HG02852 (cell line): ENCODE data around the gene SLC25A33.
"Not testable (repeated sequence)": the region's sequence is repeated elsewhere in the genome, so short reads cannot be mapped to it uniquely, and the experiment has no call there.

Experiments
- ATAC-seq: cut with Tn5 transposase; IDR thresholded peaks from one replicate; pipeline ENCODE4 v1.9.1; 2021; ENCODE audit warnings: mild to moderate bottlenecking, moderate library complexity; ENCODE audit not compliant: unreplicated experiment

SLC25A33 gene

DNA sequence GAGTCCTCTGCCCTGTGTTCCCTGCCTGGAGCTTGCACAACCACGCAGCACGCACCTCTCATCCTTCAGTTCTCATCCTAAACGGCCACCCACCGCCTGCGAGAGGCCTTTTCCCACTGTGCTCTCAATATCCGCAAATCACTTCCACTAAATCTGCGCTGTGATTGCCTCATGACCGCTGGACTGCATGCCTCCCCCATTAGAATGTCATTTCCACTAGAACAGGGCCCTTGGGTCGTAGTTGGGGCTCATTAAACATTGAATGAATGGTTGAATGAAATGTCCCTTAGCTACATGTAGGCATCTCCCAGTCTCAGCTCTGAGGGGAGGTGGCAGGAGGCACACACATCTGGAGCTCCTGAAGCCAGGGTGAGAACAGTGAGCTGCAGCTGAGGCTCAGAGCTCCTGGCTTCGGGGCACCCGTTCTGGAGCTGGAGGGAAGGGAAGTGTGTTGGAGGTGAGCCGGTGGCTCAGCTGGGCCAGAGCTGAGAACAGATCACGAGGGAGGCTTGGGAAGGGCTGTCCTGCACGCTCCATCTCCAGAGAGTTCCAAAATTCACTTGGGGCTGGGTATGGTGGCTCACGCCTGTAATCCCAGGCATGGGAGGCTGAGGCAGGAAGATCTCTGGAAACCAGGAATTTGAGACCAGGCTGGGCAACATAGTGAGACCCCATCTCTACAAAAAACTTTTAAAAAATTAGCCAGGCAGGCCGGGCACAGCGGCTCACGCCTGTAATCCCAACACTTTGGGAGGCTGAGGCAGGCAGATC, 79.8 kb downstream of the SLC25A33 start:
- ATAC-seq, result no peak

DNA sequence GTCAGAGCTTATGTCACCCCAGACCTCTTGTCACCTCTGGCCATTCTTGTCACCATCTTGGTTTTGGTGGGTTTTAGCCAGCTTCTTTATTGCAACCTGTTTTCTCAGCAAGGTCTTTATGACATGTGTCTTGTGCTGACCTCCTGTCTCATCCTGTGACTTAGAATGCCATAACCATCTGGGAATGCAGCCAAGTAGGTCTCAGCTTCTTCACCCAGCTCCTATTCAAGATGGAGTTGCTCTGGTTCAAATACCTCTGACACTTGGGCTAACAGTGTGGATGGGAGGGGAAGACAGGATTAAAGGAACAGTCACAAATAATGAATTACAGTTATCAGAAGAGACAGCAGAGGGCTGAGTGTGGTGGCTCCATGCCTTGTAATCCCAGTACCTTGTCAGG, 81.8 kb downstream of the SLC25A33 start:
- ATAC-seq, result no peak

DNA sequence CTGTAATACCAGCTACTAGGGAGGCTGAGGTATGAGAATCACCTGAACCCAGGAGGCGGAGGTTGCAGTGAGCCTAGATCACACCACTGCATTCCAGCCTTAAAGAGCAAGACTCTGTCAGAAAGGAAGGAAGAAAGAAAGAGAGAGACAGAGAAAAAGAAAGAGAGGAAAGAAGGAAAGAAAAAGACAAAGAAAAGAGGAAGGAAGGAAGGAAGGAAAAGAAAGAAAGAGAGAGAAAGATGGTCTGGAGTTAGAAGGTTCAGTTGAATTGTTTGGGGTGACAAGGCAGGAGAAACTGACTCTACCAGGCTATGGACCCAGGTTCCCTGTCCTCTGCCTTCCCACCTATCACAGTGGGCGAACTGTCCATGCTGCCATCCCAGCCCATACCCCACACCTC, 84.8 kb downstream of the SLC25A33 start:
- ATAC-seq, result no peak

DNA sequence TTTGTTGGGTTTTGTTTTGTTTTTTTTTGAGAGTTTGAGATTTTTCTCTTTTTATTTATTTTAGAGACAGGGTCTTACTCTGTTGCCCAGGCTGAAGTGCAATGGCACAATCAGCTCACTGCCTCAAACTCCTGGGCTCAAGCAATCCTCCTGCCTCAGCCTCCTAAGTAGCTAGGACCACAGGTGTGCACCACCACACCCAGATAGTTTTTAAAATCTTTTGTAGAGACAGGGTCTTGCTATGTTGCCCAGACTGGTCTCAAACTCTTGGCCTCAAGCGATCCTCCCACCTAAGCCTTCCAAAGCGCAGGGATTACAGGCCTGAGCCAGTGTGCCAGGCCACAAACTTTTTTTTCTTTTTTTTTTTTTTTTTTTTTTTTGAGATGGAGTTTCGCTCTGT, 85.8 kb downstream of the SLC25A33 start:
- not testable (repeated sequence) for ATAC-seq

DNA sequence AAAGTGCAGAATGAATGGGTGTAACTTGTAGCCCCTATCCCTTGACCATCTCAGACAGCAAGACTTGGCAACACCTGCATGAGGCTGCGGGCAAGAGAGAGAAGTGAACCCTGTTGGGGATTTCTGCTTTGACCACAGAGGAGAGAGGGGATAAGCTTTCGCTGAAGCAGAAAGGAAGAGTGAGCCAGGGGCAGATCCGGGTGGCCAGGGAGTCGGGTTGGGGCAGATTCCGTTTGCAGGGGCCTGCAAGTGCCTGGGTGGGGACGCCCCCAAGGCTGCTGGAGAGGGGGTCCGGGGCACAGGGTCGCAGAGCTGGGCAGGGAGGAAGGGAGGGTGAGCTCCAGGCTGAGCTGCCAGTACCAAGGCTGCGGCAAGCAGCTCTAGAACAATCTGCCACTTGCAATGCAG, 86.9 kb downstream of the SLC25A33 start:
- no peak for ATAC-seq

DNA sequence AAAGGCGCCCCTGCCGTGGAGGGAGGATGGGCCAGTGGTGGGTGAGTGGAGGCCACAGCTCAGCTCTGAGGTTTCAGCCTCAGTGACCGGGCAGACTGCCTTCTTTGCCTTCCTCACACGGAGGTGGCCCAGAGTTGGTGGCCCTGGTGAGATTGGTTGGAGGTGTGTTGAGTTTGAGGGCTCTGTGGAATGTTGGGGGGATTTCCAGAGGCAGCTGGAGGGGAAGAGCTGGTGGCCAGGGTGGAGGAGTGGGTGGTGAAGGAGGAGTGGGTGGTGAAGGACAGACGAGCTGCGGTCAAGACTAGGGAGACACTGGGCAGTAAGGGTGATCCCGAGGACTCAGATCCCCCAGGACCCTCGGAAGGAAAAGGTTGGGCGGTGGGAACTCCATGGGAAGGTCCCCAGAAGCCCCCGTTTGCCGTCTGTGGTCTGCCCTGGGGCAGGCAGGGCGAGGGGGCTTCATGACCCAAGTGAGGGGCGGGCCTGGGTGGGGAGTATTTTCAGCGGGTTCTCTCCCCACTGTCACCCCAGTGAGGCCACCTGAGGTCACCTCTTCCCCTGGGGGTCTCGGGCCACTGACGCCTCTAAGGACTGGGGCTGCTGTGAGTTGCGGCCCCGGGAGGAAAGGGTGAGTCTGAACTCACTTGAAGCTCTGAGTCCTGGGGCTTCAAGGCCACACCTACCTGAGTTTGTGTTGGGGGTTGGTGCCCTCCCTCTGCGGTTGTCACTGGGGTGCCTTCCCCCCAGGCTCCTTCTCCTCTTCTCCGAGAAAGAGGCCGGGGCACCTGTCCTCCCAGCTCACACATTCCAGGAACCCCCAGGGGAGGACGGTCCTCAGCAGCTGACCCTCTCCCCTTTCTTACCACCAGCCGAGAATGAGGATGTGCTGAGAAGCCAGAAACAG, 89.5 kb downstream of the SLC25A33 start:
- ATAC-seq, result no peak

DNA sequence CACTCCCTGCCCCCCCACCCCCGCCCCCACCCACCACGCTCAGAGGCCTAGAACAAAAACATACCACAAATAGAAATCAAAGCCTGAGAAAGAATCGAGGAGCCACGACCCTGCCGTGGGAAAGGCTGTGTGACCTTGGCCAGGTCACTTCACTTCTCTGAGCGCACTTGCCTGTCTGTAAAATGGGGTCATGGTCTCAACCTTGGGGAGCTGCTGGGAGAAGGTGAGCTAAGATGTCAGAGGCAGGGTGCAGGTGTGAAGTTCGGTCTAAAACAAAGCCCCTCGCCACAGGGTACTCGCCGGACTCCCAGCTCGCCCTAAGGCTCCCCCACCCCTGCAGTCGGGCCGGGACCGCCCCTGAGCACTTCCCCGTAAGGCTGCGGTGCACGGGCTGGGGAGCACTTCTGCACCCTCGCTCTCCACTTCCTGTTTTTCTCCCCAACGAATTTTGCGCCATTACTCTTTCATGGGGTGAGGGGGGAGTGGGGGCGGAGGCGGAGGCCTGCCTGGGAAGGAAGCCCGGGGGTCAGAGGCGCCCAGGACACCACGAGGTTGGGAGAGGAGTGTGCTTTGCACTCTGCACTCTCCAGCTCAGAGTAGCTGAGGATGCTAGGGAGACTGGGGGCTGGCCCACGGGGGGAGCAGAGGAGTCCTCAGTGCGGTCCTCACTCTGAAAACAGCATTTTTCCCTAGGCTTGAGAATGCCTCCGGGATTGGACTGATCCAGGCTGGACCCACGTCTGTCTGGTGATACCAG, 90.4 kb downstream of the SLC25A33 start:
- no peak for ATAC-seq

DNA sequence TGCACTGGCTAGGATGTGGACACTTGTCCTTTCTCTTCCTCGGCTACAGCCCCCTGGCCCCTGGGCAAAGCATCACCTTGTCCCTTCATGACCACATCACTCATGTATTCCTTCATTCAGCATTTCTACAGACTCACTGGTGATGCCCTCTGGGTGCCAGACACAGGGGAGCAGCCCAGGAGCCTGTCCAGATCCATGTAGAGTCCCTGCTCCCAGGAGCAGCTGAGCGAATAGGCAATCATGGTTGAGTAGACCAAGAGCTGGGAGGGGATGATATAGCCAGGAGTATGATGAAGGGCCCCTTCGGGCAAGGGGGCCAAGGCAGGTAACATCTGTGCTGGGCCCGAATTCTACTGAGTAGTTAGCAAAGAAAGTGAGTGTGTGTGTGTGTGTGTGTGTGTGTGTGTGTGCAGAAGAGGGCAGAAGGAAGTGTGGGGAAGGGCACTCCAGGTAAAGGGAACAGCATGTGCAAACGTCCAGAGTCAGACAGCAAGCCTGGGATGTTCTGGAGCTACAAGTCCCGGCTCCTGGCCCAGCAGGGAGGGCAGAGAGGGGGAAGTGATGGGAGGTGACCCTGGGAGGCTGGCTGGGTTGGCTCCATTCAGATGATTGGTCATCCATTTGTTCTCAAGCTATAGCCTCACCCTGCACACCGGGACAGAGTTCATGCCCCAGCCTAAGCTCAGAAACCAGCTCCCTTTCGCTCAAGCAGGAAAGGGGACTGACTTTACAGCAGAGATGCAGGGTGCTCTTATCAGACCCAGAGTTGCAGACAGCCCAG, 91.3 kb downstream of the SLC25A33 start:
- ATAC-seq, result no peak

DNA sequence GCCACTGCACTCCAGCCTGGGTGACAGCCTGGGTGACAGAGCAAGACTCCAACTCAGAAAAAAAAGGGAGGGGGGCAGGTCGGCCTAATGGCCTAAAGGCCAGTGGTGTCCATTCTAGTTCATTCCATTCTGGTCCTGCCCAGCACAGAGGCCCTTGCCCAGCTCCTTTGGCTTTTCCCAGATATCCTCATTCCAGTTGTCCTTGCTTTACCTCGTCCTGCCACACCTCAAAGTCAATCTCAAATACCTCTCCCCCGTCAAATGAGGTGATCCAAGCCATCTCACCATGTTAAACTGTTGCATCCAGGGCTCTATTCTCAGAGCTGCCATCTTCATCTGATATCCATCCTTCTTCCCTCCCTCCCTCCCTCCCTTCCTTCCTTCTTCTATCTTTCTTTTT, 92.3 kb downstream of the SLC25A33 start:
- no peak for ATAC-seq

DNA sequence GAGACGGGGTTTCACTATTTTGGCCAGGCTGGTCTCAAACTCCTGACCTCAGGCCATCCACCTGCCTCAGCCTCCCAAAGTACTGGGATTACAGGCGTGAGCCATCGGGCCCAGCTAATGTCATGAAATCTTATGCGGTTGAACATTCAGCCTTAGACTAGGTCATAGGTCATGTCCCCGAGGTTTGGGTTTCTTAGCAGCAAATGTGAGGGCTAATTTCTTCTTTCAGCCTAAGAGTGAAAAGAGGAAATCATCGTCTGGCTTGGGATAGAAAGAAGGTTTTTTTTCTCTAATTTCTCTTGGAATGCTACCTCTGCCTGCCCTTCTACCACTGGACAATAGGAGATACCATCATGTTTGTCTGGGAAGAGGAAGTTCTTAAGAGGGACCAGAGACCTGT, 94.2 kb downstream of the SLC25A33 start:
- no peak for ATAC-seq

DNA sequence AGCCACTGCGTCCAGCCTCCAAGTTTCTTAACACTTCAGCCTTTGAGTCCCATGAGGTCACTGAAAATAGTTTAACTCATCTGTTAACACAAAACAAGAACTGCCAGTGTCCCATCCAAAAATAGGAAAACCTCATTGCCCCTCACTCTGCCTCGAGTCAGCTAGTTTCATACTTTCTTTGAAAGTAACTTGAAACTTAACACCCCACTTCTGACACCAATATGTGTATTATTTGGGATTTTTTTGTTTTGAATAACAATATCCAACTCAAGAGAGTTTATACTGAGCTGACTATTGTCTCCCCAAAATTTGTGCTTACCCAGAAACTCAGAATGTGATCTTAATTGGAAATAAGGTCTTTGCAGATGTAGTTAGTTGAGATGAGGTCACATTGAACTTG, 95.3 kb downstream of the SLC25A33 start:
- no peak for ATAC-seq
